ENCODE results near the gene NAT16. TPM values are rescaled to one million over a fixed set of nuclear protein-coding genes. Genes with fewer than 3 reads are reported as not detected.

Gene NAT16
- total and polyA plus RNA-seq, 9 of the 15 experiments (the other 6 are each of a cell fraction or from before 2014, with no cell fraction given), result 0.04 TPM; not detected in 8

GRCh38 chr7:101138213-101138870, 41.8 kb downstream of the NAT16 start (continued):
- TF ChIP-seq ZNF740 (CRISPR knock-in tag; IDR thresholded peaks at IDR 0.05), result peak; percentile 96
- peak in 1 of 2 experiments; percentile 87; a peak in 2 of 4 replicates for TF ChIP-seq ZNF740 (tag; IDR thresholded peaks at IDR 0.05)
- TF ChIP-seq ZNF561 (CRISPR knock-in tag; conservative IDR thresholded peaks at IDR 0.05), result no peak
- TF ChIP-seq RBM14 (IDR thresholded peaks at IDR 0.05; ENCODE audit: borderline replicate concordance, insufficient read depth, low read depth, low read length), result no peak
- peak; percentile 65 for TF ChIP-seq CREB3L1 (IDR thresholded peaks at IDR 0.05; ENCODE audit: borderline replicate concordance, low read depth)
- peak; percentile 87 for TF ChIP-seq USF2 (CRISPR knock-in tag; IDR thresholded peaks at IDR 0.05)
